HG03060 (cell line): ENCODE data around the gene CHRNA9.
"Not testable (repeated sequence)": the region's sequence is repeated elsewhere in the genome, so short reads cannot be mapped to it uniquely, and the experiment has no call there.

Source experiments
- ATAC-seq: cut with Tn5 transposase; IDR thresholded peaks from one replicate; pipeline ENCODE4 v1.9.1; 2021; ENCODE audit warnings: low read depth, moderate number of reproducible peaks; ENCODE audit not compliant: unreplicated experiment

Gene CHRNA9

GRCh38 chr4:40377512-40378365 lies 42.6 kb downstream of the CHRNA9 start:
- ATAC-seq: no peak

- no peak for ATAC-seq
These were observed 43.5 kb downstream of the CHRNA9 start for GRCh38 chr4:40378619-40379018.

- ATAC-seq: no peak
These were observed 44.1 kb downstream of the CHRNA9 start for GRCh38 chr4:40379248-40379647.

- no peak for ATAC-seq
These were observed 45.5 kb downstream of the CHRNA9 start for GRCh38 chr4:40380647-40381046.

DNA sequence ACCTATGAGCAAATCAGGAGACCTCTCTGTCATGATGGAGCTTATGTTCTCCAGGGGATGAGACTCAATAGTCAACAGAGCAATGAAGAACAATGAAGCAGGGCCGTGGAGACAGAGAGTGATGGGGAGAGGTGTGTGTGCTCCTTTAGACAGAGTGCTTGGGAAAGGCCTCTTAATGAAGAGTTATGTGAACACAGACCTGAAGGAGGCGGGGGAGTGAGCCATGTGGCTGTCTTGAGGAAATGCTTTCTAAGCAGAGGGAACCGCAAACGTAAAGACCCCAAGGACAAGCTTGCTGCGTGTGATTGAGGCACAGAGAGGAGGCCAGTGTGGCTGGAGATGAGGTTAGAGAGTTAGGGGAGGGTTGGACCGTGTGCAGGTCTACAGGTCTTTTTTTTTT lies 53.1 kb downstream of the CHRNA9 start:
- ATAC-seq: no peak

DNA sequence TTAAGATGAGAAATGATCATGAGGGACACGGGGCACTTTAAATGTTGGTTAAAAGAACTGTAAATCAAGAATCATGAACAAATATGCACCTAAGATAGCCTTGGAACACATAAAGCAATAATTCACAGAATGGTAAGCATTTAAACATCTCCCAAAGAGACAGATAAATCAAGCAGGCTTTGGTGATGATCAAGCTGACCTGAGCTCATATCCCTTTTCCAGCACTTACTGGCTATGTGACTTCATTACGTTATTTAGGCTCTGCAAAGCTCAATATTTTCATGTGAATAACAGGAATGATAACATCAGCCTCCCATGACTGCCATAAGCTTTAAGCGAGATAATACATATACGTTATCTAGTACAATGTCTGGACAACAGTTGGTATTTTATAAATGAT lies 54.9 kb downstream of the CHRNA9 start:
- no peak for ATAC-seq

DNA sequence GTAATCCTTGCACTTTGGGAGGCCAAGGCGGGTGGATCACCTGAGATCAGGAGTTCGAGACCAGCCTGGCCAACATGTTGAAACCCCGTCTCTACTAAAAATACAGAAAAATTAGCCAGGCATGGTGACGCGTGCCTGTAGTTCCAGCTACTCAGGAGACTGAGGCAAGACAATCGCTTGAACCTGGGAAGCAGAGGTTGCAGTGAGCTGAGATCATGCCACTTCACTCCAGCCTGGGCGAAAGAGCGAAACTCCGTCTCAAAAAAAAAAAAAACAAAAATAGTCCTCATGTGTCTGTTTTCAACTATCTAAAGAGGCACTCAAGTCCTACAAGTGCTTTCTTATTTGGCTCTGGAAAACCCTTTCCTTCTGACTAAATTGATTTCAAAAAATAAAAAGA lies 57.1 kb downstream of the CHRNA9 start:
- not testable (repeated sequence) for ATAC-seq

DNA sequence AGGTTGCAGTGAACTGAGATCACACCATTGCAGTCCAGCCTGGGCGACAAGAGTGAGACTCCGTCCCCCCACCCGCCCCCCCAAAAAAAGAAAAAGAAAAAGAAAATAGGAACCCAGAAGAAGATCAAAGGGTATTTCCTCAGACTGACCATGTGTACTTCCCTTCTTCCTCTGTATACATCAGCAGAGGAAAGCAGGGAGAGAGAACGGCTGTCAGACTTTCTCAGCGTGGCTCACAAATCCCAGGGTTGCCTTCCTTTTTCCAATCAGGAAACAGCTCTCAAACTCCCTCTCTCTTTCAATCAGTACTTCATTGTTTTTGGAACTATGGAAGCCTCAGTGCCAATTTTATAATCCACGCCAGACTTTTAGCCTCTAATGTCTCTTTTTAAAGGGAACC lies 59.1 kb downstream of the CHRNA9 start:
- ATAC-seq: no peak

DNA sequence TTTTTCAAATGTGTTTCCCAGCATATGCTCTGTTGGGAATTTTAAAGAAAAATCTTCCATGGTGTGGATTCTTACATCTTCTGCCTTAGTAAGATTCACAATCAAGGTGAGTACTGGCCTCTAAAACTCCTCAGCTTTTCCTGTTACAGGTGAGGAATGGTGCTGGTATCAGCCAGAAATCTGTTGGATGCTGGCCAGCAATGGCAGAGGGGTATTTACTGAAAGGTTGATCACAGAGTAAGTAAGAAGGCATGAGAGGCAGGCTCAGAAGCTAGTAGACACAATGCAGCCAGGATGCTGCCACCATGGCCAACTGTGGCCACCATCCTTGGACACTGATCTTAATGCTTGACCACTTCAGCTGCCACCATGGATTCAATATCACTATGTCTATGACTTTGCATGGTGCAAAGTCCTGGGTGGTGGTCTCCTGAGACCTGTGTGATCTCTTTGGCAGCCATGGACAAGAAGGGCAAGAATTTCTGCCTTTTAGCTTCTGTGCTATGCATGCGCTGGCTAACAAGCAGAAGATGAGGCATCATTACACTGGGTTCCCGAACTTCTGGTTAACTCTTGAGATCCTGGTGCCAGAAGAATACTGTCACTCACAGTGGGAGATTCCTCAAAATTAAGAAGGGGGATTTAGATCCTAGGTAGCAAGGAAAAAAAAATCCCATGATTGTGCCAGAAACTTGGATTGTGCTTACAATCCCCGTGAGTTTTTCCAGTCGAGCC lies 60.2 kb downstream of the CHRNA9 start:
- ATAC-seq: no peak

DNA sequence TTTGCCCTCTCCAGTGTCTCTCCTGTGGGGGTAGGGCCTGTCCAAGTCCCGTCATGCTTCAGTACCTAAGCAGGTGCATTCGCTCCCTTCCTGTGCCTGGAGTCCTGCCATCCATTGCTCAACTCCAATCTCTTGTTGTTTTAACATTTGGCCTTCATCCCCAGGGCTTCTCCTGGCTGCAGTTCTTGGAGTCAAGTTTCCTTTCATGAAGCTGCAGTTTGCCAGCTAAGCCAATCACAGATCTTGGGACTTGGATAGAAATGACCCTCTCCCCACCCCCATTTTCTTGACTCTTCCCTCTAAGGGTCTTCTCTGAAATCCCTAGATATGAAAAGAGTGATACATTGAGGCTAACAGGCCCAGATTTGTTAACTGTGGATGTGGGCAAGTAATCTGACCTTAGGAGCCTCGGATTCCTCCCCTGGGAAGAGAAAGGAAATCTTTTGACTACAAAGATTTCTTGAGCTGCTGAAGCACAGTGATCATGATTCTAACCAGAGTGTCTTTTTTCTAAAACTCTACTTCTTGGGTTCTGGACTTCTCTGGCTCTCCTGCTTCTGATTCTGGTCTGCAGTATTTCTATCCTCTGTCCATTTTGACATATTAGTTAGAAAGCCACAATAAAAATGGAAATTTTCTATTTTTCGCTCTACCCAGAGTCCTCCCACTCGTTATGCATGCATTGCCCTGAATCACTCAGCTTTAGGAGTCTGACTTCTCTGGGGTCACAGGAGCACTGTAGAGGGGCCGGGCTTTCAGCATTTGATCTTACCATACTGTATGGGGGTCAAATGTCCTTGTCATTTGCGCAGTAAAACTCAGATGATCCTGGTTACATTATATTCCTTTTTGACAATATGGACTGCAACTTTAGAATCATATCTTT lies 61.0 kb downstream of the CHRNA9 start:
- ATAC-seq: no peak

DNA sequence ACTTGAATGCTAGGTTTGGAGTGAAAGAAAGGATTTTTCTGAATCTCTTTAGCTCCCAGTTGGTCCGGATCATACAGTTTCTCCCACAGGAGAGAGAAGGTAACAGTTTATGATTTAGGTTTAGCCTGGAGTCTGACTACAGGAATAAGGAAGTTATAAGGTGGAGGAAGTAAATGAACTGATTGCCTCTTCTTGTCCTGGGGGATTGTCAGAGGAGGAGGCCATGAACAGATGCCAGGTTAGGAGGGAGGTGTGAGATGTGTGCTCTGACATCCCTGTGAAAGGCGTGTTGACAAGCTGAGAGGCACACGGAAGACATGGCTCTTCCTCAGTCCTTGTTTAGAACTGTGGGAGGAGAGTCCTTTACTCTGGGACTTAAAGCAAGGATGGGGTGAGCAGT lies 64.4 kb downstream of the CHRNA9 start:
- no peak for ATAC-seq

GRCh38 chr4:40401096-40401495 lies 66.0 kb downstream of the CHRNA9 start:
- ATAC-seq: no peak

DNA sequence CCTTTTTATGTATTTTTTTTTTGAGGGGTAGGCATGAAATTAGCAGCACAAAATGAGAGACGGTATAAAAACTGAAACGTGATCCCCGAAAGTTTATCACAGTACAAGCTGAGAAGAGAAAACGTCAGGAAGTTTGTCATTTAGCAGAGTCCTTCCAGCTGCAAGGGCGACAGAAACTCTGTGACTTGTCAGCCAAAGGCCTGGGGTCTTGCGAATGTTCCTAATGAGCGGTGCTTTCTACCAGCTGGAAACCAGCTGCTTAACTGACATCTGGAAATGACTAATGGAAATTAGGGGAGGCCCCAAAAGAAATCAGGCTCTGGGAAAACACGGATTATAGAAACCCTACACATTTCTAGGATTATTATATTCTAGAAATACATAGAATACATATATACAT lies 66.5 kb downstream of the CHRNA9 start:
- no peak for ATAC-seq

DNA sequence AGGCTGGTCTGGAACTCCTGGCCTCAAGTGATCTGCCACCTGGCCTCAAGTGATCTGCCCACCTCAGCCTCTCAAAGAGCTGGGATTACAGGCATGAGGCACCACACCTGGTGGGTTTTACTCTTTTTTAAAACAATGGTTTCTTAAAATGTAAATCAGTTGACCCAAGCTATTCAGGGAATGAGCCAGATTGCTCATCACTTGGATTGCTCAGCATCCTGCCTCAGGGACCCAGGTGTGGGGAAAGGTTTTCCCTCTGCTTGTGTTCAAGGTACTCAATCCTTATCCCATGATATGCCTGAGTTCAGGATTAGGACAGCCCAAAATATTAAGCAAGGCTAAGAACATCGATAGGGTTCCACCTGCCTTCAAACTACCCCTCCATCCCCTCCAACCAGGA lies 67.4 kb downstream of the CHRNA9 start:
- no peak for ATAC-seq

DNA sequence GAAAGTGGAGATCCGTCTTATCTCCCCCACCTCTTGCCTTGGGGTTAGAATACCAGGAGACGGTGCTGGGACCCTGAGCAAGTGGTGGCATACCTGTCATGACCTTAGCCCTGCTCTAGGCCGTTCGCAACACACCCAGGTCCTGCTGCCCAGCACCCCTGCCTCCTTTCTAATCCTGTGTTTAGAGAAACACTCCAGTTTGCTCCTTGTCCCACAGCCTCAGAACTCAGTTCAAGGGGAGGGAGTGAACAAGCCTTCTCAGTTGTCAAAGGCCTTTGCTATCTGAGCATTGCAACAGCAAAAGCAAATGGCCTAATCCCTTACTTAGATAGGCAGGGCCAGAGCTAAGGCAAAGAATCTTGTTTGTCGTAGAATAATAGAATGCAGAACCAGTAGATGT lies 67.9 kb downstream of the CHRNA9 start:
- no peak for ATAC-seq
